ENCODE data around the gene SGMS1. TPM values are rescaled to one million over a fixed set of nuclear protein-coding genes. Genes with fewer than 3 reads are reported as not detected.
"Not testable (repeated sequence)": the region's sequence is repeated elsewhere in the genome, so short reads cannot be mapped to it uniquely, and the experiment has no call there.

SGMS1 gene
- total RNA-seq, 3 donors from 2014 or later = 66.5 to 114 (median 80.1) TPM

- H3K36me3 ChIP-seq = no peaks in the 10 kb centered on the region
- no peaks in the 10 kb centered on the region for H3K27me3 ChIP-seq
- H3K9me3 ChIP-seq = no peaks in the 10 kb centered on the region
- TF ChIP-seq CTCF (IDR thresholded peaks at IDR 0.05) (no peak), POLR2AphosphoS5 (IDR thresholded peaks at IDR 0.05) (no peak), POLR2A (IDR thresholded peaks at IDR 0.05) (no peak)
- no peak overlapping the region for H3K4me3 ChIP-seq
- H3K27ac ChIP-seq = no peak overlapping the region
- H3K4me1 ChIP-seq = no peaks in the 10 kb centered on the region
- intact Hi-C loops (cut with DNase I; ENCODE audit: low total_unique reads) = loop anchor here (10.0 kb wide), 1 partner anchor 653 kb away; no protein-coding TSS in a partner anchor
- DNase-seq (ENCODE audit: low spot score in 2 of 2) = no peak
These were observed 176.1 kb downstream of the SGMS1 start for GRCh38 chr10:50447691-50448090.

GRCh38 chr10:50445777-50446176 is 178.0 kb downstream of the SGMS1 start:
- not testable (repeated sequence) for DNase-seq (ENCODE audit: low spot score in 2 of 2); H3K9me3 ChIP-seq; H3K27me3 ChIP-seq; H3K36me3 ChIP-seq; H3K4me3 ChIP-seq; H3K27ac ChIP-seq; H3K4me1 ChIP-seq
- intact Hi-C loops (cut with DNase I; ENCODE audit: low total_unique reads) = loop anchor here (10.0 kb wide), 1 partner anchor 651 kb away; no protein-coding TSS in a partner anchor

- Histone ChIP-seq H3K4me3 (no peak overlapping the region), H3K9me3 (no peaks in the 10 kb centered on the region), H3K36me3 (no peaks in the 10 kb centered on the region), H3K27me3 (no peaks in the 10 kb centered on the region), H3K4me1 (no peaks in the 10 kb centered on the region), H3K27ac (no peak overlapping the region)
- TF ChIP-seq POLR2AphosphoS5 (IDR thresholded peaks at IDR 0.05) = no peak
- TF ChIP-seq CTCF (IDR thresholded peaks at IDR 0.05) = no peak
- no peak for TF ChIP-seq POLR2A (IDR thresholded peaks at IDR 0.05)
- intact Hi-C loops (cut with DNase I; ENCODE audit: low total_unique reads) = loop anchor here (10.0 kb wide), 1 partner anchor 646 kb away; no protein-coding TSS in a partner anchor
- no peak for DNase-seq (ENCODE audit: low spot score in 2 of 2)
These were observed 183.3 kb downstream of the SGMS1 start for GRCh38 chr10:50440489-50440888.

GRCh38 chr10:50439806-50440205 is 183.9 kb downstream of the SGMS1 start:
- H3K27ac ChIP-seq = no peak overlapping the region
- no peaks in the 10 kb centered on the region for H3K4me1 ChIP-seq
- H3K4me3 ChIP-seq = no peak overlapping the region
- no peaks in the 10 kb centered on the region for H3K27me3 ChIP-seq
- DNase-seq (ENCODE audit: low spot score in 2 of 2) = no peak
- H3K36me3 ChIP-seq = no peaks in the 10 kb centered on the region
- intact Hi-C loops (cut with DNase I; ENCODE audit: low total_unique reads) = loop anchor here (10.0 kb wide), 1 partner anchor 645 kb away; no protein-coding TSS in a partner anchor
- H3K9me3 ChIP-seq = no peaks in the 10 kb centered on the region
- TF ChIP-seq POLR2A (IDR thresholded peaks at IDR 0.05) (no peak), POLR2AphosphoS5 (IDR thresholded peaks at IDR 0.05) (no peak), CTCF (IDR thresholded peaks at IDR 0.05) (no peak)

GRCh38 chr10:50439187-50439586 is 184.6 kb downstream of the SGMS1 start:
- Histone ChIP-seq H3K4me1 (no peaks in the 10 kb centered on the region), H3K4me3 (no peak overlapping the region), H3K27ac (no peak overlapping the region), H3K27me3 (no peaks in the 10 kb centered on the region), H3K9me3 (no peaks in the 10 kb centered on the region), H3K36me3 (no peaks in the 10 kb centered on the region)
- TF ChIP-seq POLR2A (IDR thresholded peaks at IDR 0.05) (no peak), CTCF (IDR thresholded peaks at IDR 0.05) (no peak), POLR2AphosphoS5 (IDR thresholded peaks at IDR 0.05) (no peak)
- intact Hi-C loops (cut with DNase I; ENCODE audit: low total_unique reads) = no loop called here
- no peak for DNase-seq (ENCODE audit: low spot score in 2 of 2)

Data from breast epithelium (tissue), 4 donors.